Right lobe of liver (tissue), 4 donors: ENCODE results near the gene HECW1.

Experiments used
- CTCF ChIP-seq, 4 donors: fragments of 200-600 bp in 3 of 4; fragments of 450-650 bp in 1 of 4; IDR thresholded peaks; one replicate each; pipeline versions ENCODE4 v1.5.1 to v1.8.0; 2016 to 2022; ENCODE audit warnings: antibody characterized with exemption in 4 of 4, mild to moderate bottlenecking in 2 of 4
- POLR2A ChIP-seq: fragments of 450-650 bp; IDR thresholded peaks from one replicate; pipeline ENCODE4 v1.6.1; 2017; ENCODE audit warnings: antibody characterized with exemption, mild to moderate bottlenecking
- donor health status: DM: no; HTN: no; CAD: no.
- donor health status: DM: no; HTN: no; CAD: no.
- donor health status: DM: no; HTN: yes; CAD: no.

- TF ChIP-seq CTCF (IDR thresholded peaks at IDR 0.05) (peak; percentile 45 to 56 (median 52)), POLR2A (no peak)
Observed at GRCh38 chr7:43454936-43455518, 342.6 kb downstream of the HECW1 start.
